Activated naive CD8-positive, alpha-beta T cell (primary cell): ENCODE results near the gene SENP6.

Experiments
- H3K27ac Mint-ChIP-seq: one replicate; pipeline ENCODE4 v1.8.0; 2021; ENCODE audit warnings: mixed read lengths
- H3K27me3 Mint-ChIP-seq: one replicate; pipeline ENCODE4 v1.8.0; 2021; ENCODE audit warnings: mixed read lengths
- H3K36me3 Mint-ChIP-seq: one replicate; pipeline ENCODE4 v1.8.0; 2021; ENCODE audit warnings: mixed read lengths
- H3K4me1 Mint-ChIP-seq: one replicate; pipeline ENCODE4 v1.8.0; 2021; ENCODE audit warnings: low read depth, mixed read lengths
- H3K4me3 Mint-ChIP-seq: one replicate; pipeline ENCODE4 v1.8.0; 2021; ENCODE audit warnings: mild to moderate bottlenecking, mixed read lengths
- H3K9me3 Mint-ChIP-seq: one replicate; pipeline ENCODE4 v1.8.0; 2021; ENCODE audit warnings: low read depth, mixed read lengths

The SENP6 gene

GRCh38 chr6:75761489-75761888 lies 159.8 kb downstream of the SENP6 start:
- no peak overlapping the region for H3K27ac Mint-ChIP-seq
- H3K4me1 Mint-ChIP-seq: no peaks in the 10 kb centered on the region
- H3K9me3 Mint-ChIP-seq: no peaks in the 10 kb centered on the region
- H3K36me3 Mint-ChIP-seq: no peaks in the 10 kb centered on the region
- H3K27me3 Mint-ChIP-seq: peaks cover 12% of the 10 kb centered on the region
- H3K4me3 Mint-ChIP-seq: no peak overlapping the region

DNA sequence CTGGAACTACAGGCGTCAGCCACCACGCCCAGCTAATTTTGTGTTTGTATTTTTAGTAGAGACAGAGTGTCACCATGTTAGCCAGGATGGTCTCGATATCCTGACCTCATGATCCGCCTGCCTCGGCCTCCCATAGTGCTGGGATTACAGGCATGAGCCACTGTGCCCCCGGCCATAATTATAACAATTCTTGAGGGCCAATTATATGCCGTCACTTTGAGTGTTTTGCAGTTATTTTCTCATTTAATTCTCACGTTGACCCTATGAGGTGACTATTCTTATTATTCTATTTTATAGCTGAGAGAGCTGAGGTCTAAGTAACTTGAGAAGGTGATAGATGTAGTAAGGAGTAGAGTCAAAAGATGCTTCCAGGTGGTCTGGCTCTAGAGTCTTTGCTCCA lies 160.4 kb downstream of the SENP6 start:
- Mint-ChIP-seq H3K4me1 (no peaks in the 10 kb centered on the region), H3K27me3 (peaks cover 12% of the 10 kb centered on the region), H3K27ac (no peak overlapping the region), H3K9me3 (no peaks in the 10 kb centered on the region), H3K4me3 (no peak overlapping the region), H3K36me3 (no peaks in the 10 kb centered on the region)

- Mint-ChIP-seq H3K4me3 (no peak overlapping the region), H3K27ac (no peak overlapping the region), H3K36me3 (no peaks in the 10 kb centered on the region), H3K27me3 (peaks cover 7% of the 10 kb centered on the region), H3K9me3 (no peaks in the 10 kb centered on the region), H3K4me1 (no peaks in the 10 kb centered on the region)
These were observed 164.7 kb downstream of the SENP6 start for GRCh38 chr6:75766387-75766786.
